Kidney (tissue), 14 donors: Measurements from ENCODE around the gene TCERG1L. TPM values are rescaled to one million over a fixed set of nuclear protein-coding genes. Genes with fewer than 3 reads are reported as not detected.

Experiments
- DNase-seq, 5 donors: peaks; one replicate each; pipeline ENCODE4 v3.0.0-alpha.2; 2013 to 2020
- FAIRE-seq: peaks from 2 replicates; lab custom pipeline; 2012; peaks lifted over from hg19 to GRCh38; lab: Jason Lieb, UNC
- H3K27ac ChIP-seq, 2 donors: one replicate each; pipeline ENCODE4 v1.7.0; 2013; ENCODE audit warnings: low read depth in 2 of 2, low read length in 2 of 2, inconsistent platforms in 1 of 2
- H3K27me3 ChIP-seq: one replicate; pipeline ENCODE4 v1.7.1; 2013; ENCODE audit warnings: low read length, inconsistent platforms; ENCODE audit not compliant: control insufficient read depth, insufficient read depth
- H3K36me3 ChIP-seq, 3 donors: one replicate each; pipeline versions ENCODE4 v1.7.0 to v1.7.1; 2013; ENCODE audit warnings: low read length in 3 of 3, control low read depth in 1 of 3, inconsistent platforms in 1 of 3; ENCODE audit not compliant: insufficient read depth in 3 of 3, control insufficient read depth in 2 of 3
- H3K4me1 ChIP-seq, 3 donors: one replicate each; pipeline versions ENCODE4 v1.7.0 to v1.7.1; 2013; ENCODE audit warnings: low read length in 3 of 3, inconsistent platforms in 1 of 3, low read depth in 1 of 3; ENCODE audit not compliant: control insufficient read depth in 2 of 3, insufficient read depth in 2 of 3
- H3K4me3 ChIP-seq, 3 donors: one replicate each; pipeline versions ENCODE4 v1.7.0 to v1.8.1; 2013; ENCODE audit warnings: low read length in 3 of 3, control low read depth in 1 of 3, inconsistent platforms in 1 of 3
- H3K9ac ChIP-seq, 3 donors: one replicate each; pipeline versions ENCODE4 v1.7.0 to v1.7.1; 2013; ENCODE audit warnings: low read length in 3 of 3, control low read depth in 1 of 3, inconsistent platforms in 1 of 3
- H3K9me3 ChIP-seq, 3 donors: one replicate each; pipeline versions ENCODE4 v1.7.0 to v1.7.1; 2013; ENCODE audit warnings: low read length in 3 of 3, control low read depth in 1 of 3, inconsistent platforms in 1 of 3; ENCODE audit not compliant: control insufficient read depth in 2 of 3, insufficient read depth in 1 of 3
- CTCF ChIP-seq: IDR thresholded peaks from 3 replicates; pipeline ENCODE4 v1.5.1; 2012; ENCODE audit warnings: mild to moderate bottlenecking, moderate library complexity, borderline replicate concordance; ENCODE audit not compliant: insufficient read depth; ENCODE audit errors: extremely low read depth
- intact Hi-C: fragments of 100-400 bp; cut with DNase I; formaldehyde crosslinking; loops from one replicate; pipeline ENCODE4 v1.11.1; 2022
- polyA plus RNA-seq: library from polyadenylated mRNA; stranded (reverse); fragments of 350-450 nt; fragmentation: Illumina TruSeq; extraction: RNeasy Lipid Tissue Mini Kit (QIAGEN cat#74804); gene quantifications from one replicate; pipeline ENCODE4 v1.2.3, GENCODE V29; 2014; ENCODE audit warnings: low read depth, low replicate concordance; ENCODE audit not compliant: insufficient read depth
- total RNA-seq: library from RNA; stranded (reverse); fragmentation: NEBNext Ultra II Directional; extraction: Animal tissue kit (Norgen Biotek cat#: 25700); gene quantifications from one replicate; pipeline ENCODE4 v1.2.1, GENCODE V29; 2021
- donor health status: control.
- donor health status: control.
- donor health status: control.
- donor health status: control.
- donor health status: control.
- donor health status: DM: yes; HTN: yes; CAD: no.
- donor health status: Normal renal cell carcinoma (clear cell type).

The TCERG1L gene
- total and polyA plus RNA-seq, 2 donors from 2014 or later = not detected

DNA sequence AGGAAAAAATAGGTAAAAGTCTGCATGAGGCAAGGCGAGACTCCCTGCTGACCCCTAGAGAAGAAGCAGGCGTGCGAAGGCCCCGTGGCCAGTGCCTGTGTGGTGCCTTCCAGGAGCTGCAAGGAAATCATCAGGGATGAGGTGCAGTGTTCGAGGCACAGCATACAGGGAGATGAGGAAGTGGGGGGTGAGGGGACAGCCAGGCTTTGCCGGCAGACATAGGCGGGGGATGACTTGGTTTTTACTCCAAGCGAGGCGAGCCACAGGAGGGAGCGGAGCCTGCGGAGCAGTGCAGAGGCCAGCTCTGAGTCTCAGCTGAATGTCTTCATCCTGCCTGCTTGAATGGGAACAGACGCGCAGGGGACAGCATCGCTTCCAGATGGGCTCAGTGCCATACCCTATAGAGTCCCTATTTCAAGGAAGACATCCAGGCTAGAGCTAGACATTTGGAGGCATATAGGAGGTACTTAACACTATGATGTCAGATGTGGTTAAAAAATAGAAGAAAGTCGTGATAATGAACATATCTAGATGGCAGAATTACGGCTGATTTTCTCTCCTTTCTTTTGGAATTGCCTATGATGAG, 49.5 kb downstream of the TCERG1L start:
- FAIRE-seq = no peak

DNA sequence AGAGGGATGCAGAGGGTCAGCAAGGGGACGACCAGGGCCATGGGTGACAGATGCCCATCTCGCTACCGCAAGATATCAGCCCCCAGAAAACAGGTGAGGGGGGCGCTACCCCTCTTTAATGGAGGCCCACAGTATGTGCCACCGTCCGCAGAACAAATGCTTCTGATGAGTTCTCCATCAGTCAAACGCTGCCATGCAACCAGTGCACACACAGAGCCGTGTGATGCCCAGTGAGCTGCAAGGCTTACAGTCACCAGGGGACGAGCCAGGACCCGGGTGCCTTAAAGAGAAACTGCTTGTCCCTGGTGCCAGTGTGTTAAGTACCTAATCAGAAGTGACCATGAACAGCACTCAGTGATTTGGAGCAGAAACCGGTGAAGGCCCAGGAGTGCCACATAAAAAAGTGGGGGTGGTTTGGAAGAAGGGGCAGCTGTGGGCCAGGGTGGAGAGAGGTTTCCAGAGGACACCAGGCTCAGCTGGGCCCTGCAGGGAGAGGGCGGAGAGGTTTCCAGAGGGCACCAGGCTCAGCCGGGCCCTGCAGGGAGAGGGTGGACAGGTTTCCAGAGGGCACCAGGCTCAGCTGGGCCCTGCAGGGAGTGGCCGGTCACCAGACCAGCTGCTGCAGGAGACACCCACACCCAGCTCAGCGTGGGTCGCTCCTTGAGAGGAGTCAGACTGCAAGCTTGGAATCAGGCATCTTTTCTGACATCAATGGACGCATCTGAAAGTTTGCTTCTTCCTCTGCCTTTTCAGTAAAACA, 50.9 kb downstream of the TCERG1L start:
- FAIRE-seq (no peak), DNase-seq (peak in 1 of 5 donors; percentile 19)
- H3K4me1 ChIP-seq = no peaks in the 10 kb centered on the region
- H3K9me3 ChIP-seq = no peaks in the 10 kb centered on the region
- no peaks in the 10 kb centered on the region for H3K27me3 ChIP-seq
- H3K36me3 ChIP-seq = no peaks in the 10 kb centered on the region
- H3K9ac ChIP-seq = no peak overlapping the region
- no peak overlapping the region for H3K27ac ChIP-seq
- no peak overlapping the region for H3K4me3 ChIP-seq
- no peak for TF ChIP-seq CTCF
- intact Hi-C loops = no loop called here

More for the DNA sequence above, 49.5 kb downstream of the TCERG1L start:
- intact Hi-C loops = no loop called here
- no peaks in the 10 kb centered on the region for H3K4me1 ChIP-seq
- no peak overlapping the region for H3K4me3 ChIP-seq
- H3K36me3 ChIP-seq = no peaks in the 10 kb centered on the region
- no peak overlapping the region for H3K27ac ChIP-seq
- H3K9me3 ChIP-seq = no peaks in the 10 kb centered on the region
- no peak overlapping the region for H3K9ac ChIP-seq
- peak in 1 of 5 donors; percentile 16 for DNase-seq
- H3K27me3 ChIP-seq = no peaks in the 10 kb centered on the region
- no peak for TF ChIP-seq CTCF

DNA sequence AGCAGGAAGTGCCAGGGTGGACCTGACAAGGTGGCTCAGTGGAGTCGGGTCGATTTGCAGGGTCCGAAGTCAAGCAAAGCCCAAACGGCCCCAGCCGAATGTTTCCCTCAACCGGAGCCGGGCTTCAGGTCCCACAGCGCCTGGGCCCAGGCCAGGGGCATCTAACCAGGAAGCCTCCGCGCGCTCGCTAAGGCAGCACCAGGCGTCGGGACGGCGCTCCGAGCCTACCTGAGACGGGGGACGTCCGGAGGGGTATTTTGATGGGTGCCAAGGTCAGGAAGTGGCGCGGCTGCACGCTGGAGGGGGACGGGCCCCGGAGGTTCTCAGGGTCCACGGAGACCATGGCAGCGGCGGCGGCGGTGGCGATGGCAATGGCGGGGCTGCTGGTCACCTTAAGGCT, 51.5 kb downstream of the TCERG1L start:
- no peaks in the 10 kb centered on the region for H3K27me3 ChIP-seq
- no peak for FAIRE-seq
- intact Hi-C loops = no loop called here

More for the DNA sequence above, 51.5 kb downstream of the TCERG1L start:
- peak in 1 of 5 donors; percentile 23 for DNase-seq
- Histone ChIP-seq H3K36me3 (no peaks in the 10 kb centered on the region), H3K9ac (no peak overlapping the region), H3K4me1 (no peaks in the 10 kb centered on the region), H3K4me3 (no peak overlapping the region), H3K27ac (no peak overlapping the region), H3K9me3 (no peaks in the 10 kb centered on the region)
- no peak for TF ChIP-seq CTCF
